ENCODE results near the gene NELL2.

The NELL2 gene

DNA sequence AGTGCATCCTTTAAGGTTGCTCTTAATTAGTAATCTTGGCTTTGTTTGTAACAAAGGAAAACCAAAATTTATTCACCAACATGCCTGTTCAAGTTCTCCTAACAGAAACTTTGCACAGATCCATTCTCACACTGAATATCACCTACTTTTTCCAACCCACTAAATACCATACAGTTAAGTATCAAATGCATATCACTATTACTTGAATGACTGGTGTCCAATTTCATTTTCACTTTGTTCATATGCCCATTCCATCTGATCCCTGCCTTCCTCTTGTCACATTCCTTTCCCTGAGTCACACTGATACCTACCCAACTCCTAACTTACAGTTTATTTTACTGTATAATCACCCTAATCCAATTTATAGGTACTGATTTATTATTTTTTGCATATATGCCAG, 286.4 kb downstream of the NELL2 start:
- no peak for DNase-seq (ENCODE audit: extremely low read depth, insufficient read length)
- H3K27me3 ChIP-seq (replicated peaks; ENCODE audit: control insufficient read depth, insufficient read depth, low read length) = no peaks in the 10 kb centered on the region

DNA sequence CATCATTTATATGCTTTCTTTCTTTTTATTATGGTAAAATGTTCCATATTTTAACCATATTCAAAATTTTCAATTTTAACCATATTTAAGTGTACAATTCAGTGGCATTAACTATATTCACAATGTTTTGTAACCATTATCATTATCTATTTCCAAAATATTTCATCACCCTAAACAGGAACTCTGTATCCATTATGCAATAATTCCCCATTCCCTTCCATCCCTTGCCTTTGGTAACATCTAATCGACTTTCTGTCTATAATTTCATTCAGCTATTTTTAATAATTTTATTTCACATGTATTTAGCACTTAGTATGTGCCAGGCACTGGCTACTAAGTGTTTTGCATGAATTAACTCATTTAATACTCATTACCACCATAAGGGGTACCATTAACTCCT, 287.5 kb downstream of the NELL2 start:
- TF ChIP-seq, protein P1, sequence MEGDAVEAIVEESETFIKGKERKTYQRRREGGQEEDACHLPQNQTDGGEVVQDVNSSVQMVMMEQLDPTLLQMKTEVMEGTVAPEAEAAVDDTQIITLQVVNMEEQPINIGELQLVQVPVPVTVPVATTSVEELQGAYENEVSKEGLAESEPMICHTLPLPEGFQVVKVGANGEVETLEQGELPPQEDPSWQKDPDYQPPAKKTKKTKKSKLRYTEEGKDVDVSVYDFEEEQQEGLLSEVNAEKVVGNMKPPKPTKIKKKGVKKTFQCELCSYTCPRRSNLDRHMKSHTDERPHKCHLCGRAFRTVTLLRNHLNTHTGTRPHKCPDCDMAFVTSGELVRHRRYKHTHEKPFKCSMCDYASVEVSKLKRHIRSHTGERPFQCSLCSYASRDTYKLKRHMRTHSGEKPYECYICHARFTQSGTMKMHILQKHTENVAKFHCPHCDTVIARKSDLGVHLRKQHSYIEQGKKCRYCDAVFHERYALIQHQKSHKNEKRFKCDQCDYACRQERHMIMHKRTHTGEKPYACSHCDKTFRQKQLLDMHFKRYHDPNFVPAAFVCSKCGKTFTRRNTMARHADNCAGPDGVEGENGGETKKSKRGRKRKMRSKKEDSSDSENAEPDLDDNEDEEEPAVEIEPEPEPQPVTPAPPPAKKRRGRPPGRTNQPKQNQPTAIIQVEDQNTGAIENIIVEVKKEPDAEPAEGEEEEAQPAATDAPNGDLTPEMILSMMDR (IDR thresholded peaks at IDR 0.05; ENCODE audit: insufficient read depth, low read length, poor library complexity, severe bottlenecking) = no peak
- Histone ChIP-seq H3K27me3 (replicated peaks; ENCODE audit: control insufficient read depth, insufficient read depth, low read length) (no peaks in the 10 kb centered on the region), H3K36me3 (ENCODE audit: control insufficient read depth, insufficient read depth, low read length) (no peaks in the 10 kb centered on the region), H3K4me3 (replicated peaks; ENCODE audit: low read depth, low read length) (no peak overlapping the region)
- DNase-seq (ENCODE audit: extremely low read depth, insufficient read length) = no peak

More for the DNA sequence above, 286.4 kb downstream of the NELL2 start:
- TF ChIP-seq, protein P1 (IDR thresholded peaks at IDR 0.05; ENCODE audit: insufficient read depth, low read length, poor library complexity, severe bottlenecking) = no peak
- H3K4me3 ChIP-seq (replicated peaks; ENCODE audit: low read depth, low read length) = no peak overlapping the region
- no peaks in the 10 kb centered on the region for H3K36me3 ChIP-seq (ENCODE audit: control insufficient read depth, insufficient read depth, low read length)

DNA sequence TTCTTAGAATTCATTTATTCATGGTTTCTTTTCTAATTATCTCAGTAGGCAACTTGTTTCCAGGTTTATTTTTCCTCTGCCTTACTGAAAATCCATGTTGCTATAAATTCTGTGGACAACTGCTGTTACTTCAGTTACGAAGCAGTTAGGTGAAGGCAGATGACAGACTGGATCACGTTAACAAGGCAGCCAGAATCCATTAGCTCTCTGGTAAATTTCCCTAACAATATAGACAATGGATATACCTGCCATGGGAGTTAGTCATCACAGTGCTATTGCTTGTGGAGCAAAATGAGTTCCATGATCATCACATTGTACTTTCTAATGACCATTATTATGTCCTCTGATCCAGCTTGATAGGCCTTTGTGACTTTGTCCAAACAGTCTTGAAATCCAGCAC, 291.5 kb downstream of the NELL2 start:
- DNase-seq (ENCODE audit: extremely low read depth, insufficient read length) = no peak
- Histone ChIP-seq H3K36me3 (ENCODE audit: control insufficient read depth, insufficient read depth, low read length) (no peaks in the 10 kb centered on the region), H3K4me3 (replicated peaks; ENCODE audit: low read depth, low read length) (no peak overlapping the region), H3K27me3 (replicated peaks; ENCODE audit: control insufficient read depth, insufficient read depth, low read length) (no peaks in the 10 kb centered on the region)
- TF ChIP-seq, protein P1 (IDR thresholded peaks at IDR 0.05; ENCODE audit: insufficient read depth, low read length, poor library complexity, severe bottlenecking) = no peak

DNA sequence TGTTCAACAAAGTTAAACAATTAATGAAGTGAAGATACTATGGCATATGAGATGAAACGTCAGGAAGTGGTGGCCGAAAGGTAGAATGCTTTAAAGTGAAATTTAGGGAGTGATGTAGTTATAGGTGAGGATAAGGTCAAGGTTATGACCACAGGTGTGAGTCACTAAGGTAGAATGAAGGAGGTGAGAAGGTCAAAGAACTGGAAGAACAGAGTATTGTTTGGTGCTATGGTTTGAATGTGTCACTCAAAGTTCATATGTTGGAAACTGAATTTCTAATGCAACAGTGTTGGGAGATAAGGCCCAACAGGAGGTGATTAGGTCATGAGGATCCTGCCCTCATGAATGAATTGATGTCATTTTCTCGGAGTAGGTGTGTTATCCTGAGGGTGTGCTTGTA, 293.6 kb downstream of the NELL2 start:
- Histone ChIP-seq H3K4me3 (replicated peaks; ENCODE audit: low read depth, low read length) (no peak overlapping the region), H3K27me3 (replicated peaks; ENCODE audit: control insufficient read depth, insufficient read depth, low read length) (no peaks in the 10 kb centered on the region), H3K36me3 (ENCODE audit: control insufficient read depth, insufficient read depth, low read length) (no peaks in the 10 kb centered on the region)
- DNase-seq (ENCODE audit: extremely low read depth, insufficient read length) = no peak
- TF ChIP-seq, protein P1 (IDR thresholded peaks at IDR 0.05; ENCODE audit: insufficient read depth, low read length, poor library complexity, severe bottlenecking) = no peak

DNA sequence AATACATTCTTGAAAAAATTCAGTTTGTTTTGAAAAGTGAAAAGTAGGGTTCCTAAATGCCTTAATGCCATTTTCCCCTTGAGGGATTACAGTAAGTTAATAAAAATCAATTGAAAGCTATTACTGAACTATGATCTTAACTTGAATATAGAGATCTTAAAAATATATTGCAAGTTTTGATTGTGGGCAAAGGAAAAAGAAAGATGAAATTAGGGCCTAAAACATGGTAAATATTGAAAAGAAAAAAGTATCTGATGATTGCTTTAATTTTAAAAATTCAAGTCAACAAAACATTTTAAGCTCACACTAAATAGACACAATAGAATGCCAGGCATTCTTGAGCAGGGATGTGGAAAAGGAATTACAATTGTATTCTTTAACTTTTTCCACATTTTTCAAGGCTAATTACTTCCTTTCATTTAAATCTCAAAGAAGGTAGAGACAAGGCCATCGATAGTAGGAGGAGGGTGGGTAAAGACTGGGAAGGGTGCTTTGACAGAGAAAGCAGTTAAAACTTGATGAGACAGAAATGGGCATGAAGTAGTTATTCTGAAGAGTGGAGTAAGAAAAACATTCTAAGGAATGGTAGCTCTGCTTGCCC, 294.4 kb downstream of the NELL2 start:
- no peak for DNase-seq (ENCODE audit: extremely low read depth, insufficient read length)
- H3K4me3 ChIP-seq (replicated peaks; ENCODE audit: low read depth, low read length) = no peak overlapping the region
- TF ChIP-seq, protein P1 (IDR thresholded peaks at IDR 0.05; ENCODE audit: insufficient read depth, low read length, poor library complexity, severe bottlenecking) = no peak

DNA sequence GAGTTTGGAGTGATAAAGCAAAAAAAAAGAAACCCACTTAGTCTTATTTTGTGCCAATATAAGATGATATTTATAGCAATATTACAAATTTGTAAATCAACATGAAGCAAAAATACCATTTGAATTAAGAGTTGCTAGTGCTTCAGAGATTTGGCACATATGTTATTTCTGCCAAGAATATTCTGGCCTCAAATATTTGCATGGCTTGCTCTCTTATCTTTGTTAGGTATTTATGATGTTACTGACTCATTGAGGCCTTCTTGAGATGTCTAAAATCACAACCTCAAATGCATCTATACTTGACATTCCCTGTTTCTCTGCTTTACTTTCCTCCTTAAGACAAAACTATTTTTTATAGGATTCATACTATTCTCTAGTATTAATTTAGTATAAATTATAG, 301.5 kb downstream of the NELL2 start:
- Histone ChIP-seq H3K36me3 (ENCODE audit: control insufficient read depth, insufficient read depth, low read length) (no peaks in the 10 kb centered on the region), H3K4me3 (replicated peaks; ENCODE audit: low read depth, low read length) (no peak overlapping the region), H3K27me3 (replicated peaks; ENCODE audit: control insufficient read depth, insufficient read depth, low read length) (no peaks in the 10 kb centered on the region)
- DNase-seq (ENCODE audit: extremely low read depth, insufficient read length) = no peak
- TF ChIP-seq, protein P1 (IDR thresholded peaks at IDR 0.05; ENCODE audit: insufficient read depth, low read length, poor library complexity, severe bottlenecking) = no peak

More for the DNA sequence above, 294.4 kb downstream of the NELL2 start:
- no peaks in the 10 kb centered on the region for H3K36me3 ChIP-seq (ENCODE audit: control insufficient read depth, insufficient read depth, low read length)
- no peaks in the 10 kb centered on the region for H3K27me3 ChIP-seq (replicated peaks; ENCODE audit: control insufficient read depth, insufficient read depth, low read length)

All from GM06990 (cell line).